ENCODE results near the gene MAPK4. TPM values are rescaled to one million over a fixed set of nuclear protein-coding genes. Genes with fewer than 3 reads are reported as not detected.

MAPK4 gene
- total RNA-seq, 1 experiment from 2014 or later: 4.2 TPM

DNA sequence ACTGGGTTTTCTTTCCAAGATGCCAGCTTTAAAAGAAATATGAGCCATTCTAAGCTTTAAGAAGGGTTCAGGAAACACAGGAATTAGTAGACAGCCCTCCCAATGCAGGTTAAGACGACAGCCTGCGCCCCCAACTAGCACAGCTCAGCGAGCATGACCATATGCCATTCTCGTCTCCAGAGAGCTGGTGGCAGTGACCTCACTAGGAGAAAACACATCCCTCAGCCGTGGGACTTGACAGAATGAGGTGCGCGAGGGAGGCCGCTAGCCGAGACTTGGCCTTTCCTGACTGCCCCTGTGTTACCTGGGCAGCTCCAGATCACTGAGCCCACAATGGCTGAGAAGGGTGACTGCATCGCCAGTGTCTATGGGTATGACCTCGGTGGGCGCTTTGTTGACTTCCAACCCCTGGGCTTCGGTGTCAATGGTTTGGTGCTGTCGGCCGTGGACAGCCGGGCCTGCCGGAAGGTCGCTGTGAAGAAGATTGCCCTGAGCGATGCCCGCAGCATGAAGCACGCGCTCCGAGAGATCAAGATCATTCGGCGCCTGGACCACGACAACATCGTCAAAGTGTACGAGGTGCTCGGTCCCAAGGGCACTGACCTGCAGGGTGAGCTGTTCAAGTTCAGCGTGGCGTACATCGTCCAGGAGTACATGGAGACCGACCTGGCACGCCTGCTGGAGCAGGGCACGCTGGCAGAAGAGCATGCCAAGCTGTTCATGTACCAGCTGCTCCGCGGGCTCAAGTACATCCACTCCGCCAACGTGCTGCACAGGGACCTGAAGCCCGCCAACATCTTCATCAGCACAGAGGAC lies 103.9 kb downstream of the MAPK4 start:
- ChIA-PET POLR2A (no interaction called here), CTCF (interaction anchor here (1.5 to 3.2 kb wide), 9 partner anchors 9 to 124 kb away, joined by 4 to 23 read pairs (median 10); no protein-coding TSS in a partner anchor)
- ATAC-seq (no peak), DNase-seq (ENCODE audit: low spot score) (no peak)
- Mint-ChIP-seq H3K27me3 (ENCODE audit: low read depth) (no peaks in the 10 kb centered on the region), H3K4me3 (no peak overlapping the region), H3K36me3 (no peaks in the 10 kb centered on the region), H3K4me1 (peaks cover 30% of the 10 kb centered on the region), H3K27ac (no peak overlapping the region), H3K9me3 (peaks cover 10% of the 10 kb centered on the region; the same call in 1 of the 2 replicates)
- TF ChIP-seq ZNF317 (CRISPR knock-in tag; IDR thresholded peaks at IDR 0.05; ENCODE audit: borderline replicate concordance, low read depth) (no peak), CREM (CRISPR knock-in tag; IDR thresholded peaks at IDR 0.05) (no peak), TCF7 (CRISPR knock-in tag; IDR thresholded peaks at IDR 0.05; ENCODE audit: low read depth) (no peak), IRF2 (CRISPR knock-in tag; IDR thresholded peaks at IDR 0.05; ENCODE audit: borderline replicate concordance, low read depth) (no peak), TEAD4 (CRISPR knock-in tag; IDR thresholded peaks at IDR 0.05) (no peak), NR2C2 (CRISPR knock-in tag; IDR thresholded peaks at IDR 0.05) (no peak), ZBTB21 (CRISPR knock-in tag; IDR thresholded peaks at IDR 0.05; ENCODE audit: borderline replicate concordance) (no peak), ATF1 (CRISPR knock-in tag; IDR thresholded peaks at IDR 0.05) (no peak)
- TF ChIP-seq, protein P1, sequence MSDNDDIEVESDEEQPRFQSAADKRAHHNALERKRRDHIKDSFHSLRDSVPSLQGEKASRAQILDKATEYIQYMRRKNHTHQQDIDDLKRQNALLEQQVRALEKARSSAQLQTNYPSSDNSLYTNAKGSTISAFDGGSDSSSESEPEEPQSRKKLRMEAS (CRISPR knock-in tag; IDR thresholded peaks at IDR 0.05): no peak
- TF ChIP-seq, protein P2, sequence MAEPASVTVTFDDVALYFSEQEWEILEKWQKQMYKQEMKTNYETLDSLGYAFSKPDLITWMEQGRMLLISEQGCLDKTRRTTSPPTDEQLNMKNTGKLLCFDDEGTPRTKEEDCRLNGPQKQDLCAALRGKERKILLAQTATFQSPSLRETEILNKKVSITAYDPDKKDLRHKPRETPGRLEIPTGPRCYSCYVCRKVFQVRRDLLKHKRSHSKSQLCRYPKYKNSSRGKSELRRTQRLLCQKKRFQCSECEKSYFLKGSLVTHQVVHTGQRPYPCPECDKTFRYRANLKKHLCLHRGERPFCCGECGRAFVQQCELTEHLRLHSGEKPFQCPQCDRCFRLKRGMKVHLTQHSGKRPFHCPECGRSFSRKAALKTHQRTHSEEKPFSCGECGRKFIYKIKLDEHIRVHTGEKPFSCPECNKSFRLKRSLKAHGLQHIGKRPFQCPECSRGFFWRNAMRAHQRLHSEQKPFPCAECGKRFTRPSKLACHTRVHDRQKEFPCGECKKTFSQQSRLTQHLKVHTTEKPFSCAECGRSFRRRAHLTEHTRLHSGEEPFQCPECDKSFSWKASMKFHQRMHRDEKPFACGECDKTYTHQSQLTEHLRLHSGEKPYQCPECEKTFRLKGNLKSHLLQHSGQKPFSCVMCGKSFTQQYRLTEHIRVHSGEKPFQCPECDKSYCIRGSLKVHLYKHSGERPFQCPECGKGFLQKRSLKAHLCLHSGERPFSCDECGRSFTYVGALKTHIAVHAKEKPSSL (CRISPR knock-in tag; conservative IDR thresholded peaks at IDR 0.05): no peak
- TF ChIP-seq, protein P3, sequence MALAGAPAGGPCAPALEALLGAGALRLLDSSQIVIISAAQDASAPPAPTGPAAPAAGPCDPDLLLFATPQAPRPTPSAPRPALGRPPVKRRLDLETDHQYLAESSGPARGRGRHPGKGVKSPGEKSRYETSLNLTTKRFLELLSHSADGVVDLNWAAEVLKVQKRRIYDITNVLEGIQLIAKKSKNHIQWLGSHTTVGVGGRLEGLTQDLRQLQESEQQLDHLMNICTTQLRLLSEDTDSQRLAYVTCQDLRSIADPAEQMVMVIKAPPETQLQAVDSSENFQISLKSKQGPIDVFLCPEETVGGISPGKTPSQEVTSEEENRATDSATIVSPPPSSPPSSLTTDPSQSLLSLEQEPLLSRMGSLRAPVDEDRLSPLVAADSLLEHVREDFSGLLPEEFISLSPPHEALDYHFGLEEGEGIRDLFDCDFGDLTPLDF (CRISPR knock-in tag; IDR thresholded peaks at IDR 0.05): no peak
- TF ChIP-seq, protein P4, sequence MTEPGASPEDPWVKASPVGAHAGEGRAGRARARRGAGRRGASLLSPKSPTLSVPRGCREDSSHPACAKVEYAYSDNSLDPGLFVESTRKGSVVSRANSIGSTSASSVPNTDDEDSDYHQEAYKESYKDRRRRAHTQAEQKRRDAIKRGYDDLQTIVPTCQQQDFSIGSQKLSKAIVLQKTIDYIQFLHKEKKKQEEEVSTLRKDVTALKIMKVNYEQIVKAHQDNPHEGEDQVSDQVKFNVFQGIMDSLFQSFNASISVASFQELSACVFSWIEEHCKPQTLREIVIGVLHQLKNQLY (CRISPR knock-in tag; IDR thresholded peaks at IDR 0.05): no peak
- TF ChIP-seq, protein P5, sequence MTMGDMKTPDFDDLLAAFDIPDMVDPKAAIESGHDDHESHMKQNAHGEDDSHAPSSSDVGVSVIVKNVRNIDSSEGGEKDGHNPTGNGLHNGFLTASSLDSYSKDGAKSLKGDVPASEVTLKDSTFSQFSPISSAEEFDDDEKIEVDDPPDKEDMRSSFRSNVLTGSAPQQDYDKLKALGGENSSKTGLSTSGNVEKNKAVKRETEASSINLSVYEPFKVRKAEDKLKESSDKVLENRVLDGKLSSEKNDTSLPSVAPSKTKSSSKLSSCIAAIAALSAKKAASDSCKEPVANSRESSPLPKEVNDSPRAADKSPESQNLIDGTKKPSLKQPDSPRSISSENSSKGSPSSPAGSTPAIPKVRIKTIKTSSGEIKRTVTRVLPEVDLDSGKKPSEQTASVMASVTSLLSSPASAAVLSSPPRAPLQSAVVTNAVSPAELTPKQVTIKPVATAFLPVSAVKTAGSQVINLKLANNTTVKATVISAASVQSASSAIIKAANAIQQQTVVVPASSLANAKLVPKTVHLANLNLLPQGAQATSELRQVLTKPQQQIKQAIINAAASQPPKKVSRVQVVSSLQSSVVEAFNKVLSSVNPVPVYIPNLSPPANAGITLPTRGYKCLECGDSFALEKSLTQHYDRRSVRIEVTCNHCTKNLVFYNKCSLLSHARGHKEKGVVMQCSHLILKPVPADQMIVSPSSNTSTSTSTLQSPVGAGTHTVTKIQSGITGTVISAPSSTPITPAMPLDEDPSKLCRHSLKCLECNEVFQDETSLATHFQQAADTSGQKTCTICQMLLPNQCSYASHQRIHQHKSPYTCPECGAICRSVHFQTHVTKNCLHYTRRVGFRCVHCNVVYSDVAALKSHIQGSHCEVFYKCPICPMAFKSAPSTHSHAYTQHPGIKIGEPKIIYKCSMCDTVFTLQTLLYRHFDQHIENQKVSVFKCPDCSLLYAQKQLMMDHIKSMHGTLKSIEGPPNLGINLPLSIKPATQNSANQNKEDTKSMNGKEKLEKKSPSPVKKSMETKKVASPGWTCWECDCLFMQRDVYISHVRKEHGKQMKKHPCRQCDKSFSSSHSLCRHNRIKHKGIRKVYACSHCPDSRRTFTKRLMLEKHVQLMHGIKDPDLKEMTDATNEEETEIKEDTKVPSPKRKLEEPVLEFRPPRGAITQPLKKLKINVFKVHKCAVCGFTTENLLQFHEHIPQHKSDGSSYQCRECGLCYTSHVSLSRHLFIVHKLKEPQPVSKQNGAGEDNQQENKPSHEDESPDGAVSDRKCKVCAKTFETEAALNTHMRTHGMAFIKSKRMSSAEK (CRISPR knock-in tag; IDR thresholded peaks at IDR 0.05; ENCODE audit: borderline replicate concordance): no peak

DNA sequence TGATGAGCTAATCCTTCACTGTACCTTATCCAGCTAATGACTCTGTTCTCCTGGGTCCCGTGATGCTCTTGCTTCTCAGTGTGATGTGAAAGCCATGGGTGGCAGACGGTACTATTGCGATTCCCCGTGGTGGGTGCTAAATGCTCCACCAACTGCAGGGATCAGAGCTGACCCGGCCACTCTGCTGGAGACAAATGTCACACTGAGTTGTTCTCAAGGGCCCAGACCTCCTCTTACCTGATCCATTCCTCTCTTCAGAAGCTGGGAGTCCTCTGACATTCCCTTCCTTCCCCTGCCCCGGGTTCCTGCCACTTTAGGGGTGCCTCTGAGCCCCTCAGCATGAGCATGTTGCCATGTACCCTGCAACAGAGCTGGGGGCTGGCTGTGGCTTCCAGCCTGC lies 105.1 kb downstream of the MAPK4 start:
- no peak overlapping the region for H3K27ac Mint-ChIP-seq
- H3K27me3 Mint-ChIP-seq (ENCODE audit: low read depth): no peaks in the 10 kb centered on the region
- no peak overlapping the region for H3K4me3 Mint-ChIP-seq
- ATAC-seq (no peak), DNase-seq (ENCODE audit: low spot score) (no peak)
- peaks cover 19% of the 10 kb centered on the region for H3K4me1 Mint-ChIP-seq
- peaks cover 10% of the 10 kb centered on the region; the same call in 1 of the 2 replicates for H3K9me3 Mint-ChIP-seq
- ChIA-PET POLR2A (interaction anchor here (0.6 kb wide), 1 partner anchor 93 kb away, joined by 3 read pairs; no protein-coding TSS in a partner anchor), CTCF (no interaction called here)
- no peaks in the 10 kb centered on the region for H3K36me3 Mint-ChIP-seq
- no peak for TF ChIP-seq ZNF416 (CRISPR knock-in tag; IDR thresholded peaks at IDR 0.05)
- no peak for TF ChIP-seq ELF4 (CRISPR knock-in tag; IDR thresholded peaks at IDR 0.05; ENCODE audit: low read depth)
- TF ChIP-seq SMAD3 (CRISPR knock-in tag; IDR thresholded peaks at IDR 0.05; ENCODE audit: borderline replicate concordance): no peak
- no peak for TF ChIP-seq FOXK1 (CRISPR knock-in tag; IDR thresholded peaks at IDR 0.05)
